Endothelial cell (in vitro differentiated cells): ENCODE data around the gene TRIM50. TPM values are rescaled to one million over a fixed set of nuclear protein-coding genes. Genes with fewer than 3 reads are reported as not detected.
"Not testable (repeated sequence)": the region's sequence is repeated elsewhere in the genome, so short reads cannot be mapped to it uniquely, and the experiment has no call there.

ENCODE experiments used
- DNase-seq: peaks from one replicate; pipeline ENCODE4 v3.0.0; 2021; ENCODE audit warnings: low spot score
- H3K27ac Mint-ChIP-seq: one replicate; pipeline ENCODE4 v1.8.0; 2021; ENCODE audit warnings: mixed read lengths, inconsistent platforms; ENCODE audit not compliant: unreplicated experiment
- H3K27me3 Mint-ChIP-seq: one replicate; pipeline ENCODE4 v1.8.0; 2021; ENCODE audit warnings: mild to moderate bottlenecking, moderate library complexity, mixed read lengths, inconsistent platforms; ENCODE audit not compliant: unreplicated experiment
- H3K36me3 Mint-ChIP-seq: one replicate; pipeline ENCODE4 v1.8.0; 2021; ENCODE audit warnings: mild to moderate bottlenecking, low read depth, mixed read lengths, inconsistent platforms; ENCODE audit not compliant: unreplicated experiment
- H3K4me1 Mint-ChIP-seq: one replicate; pipeline ENCODE4 v1.8.0; 2021; ENCODE audit warnings: mild to moderate bottlenecking, mixed read lengths, inconsistent platforms; ENCODE audit not compliant: unreplicated experiment
- H3K4me3 Mint-ChIP-seq: one replicate; pipeline ENCODE4 v1.8.0; 2021; ENCODE audit warnings: mild to moderate bottlenecking, mixed read lengths, inconsistent platforms; ENCODE audit not compliant: unreplicated experiment
- H3K9me3 Mint-ChIP-seq: one replicate; pipeline ENCODE4 v1.8.0; 2021; ENCODE audit warnings: mixed read lengths, inconsistent platforms; ENCODE audit not compliant: unreplicated experiment
- long read RNA-seq: library from polyadenylated mRNA; unstranded; transcript quantifications from one replicate; pipeline ENCODE4 v2.0.0, GENCODE V29; 2020; ENCODE audit not compliant: unreplicated experiment
- total RNA-seq: library from RNA; stranded (reverse); fragmentation: NEBNext Ultra II Directional; extraction: Animal tissue kit (Norgen Biotek cat#: 25700); gene quantifications from one replicate; pipeline ENCODE4 v1.2.1, GENCODE V29; 2021; ENCODE audit not compliant: unreplicated experiment
- TF ChIP-seq, protein P1 (sequence below): fragments of 200-600 bp; sonication (generic); IDR thresholded peaks from one replicate; pipeline ENCODE4 v1.5.0; 2021; ENCODE audit warnings: antibody characterized with exemption; ENCODE audit not compliant: unreplicated experiment

TRIM50 gene
- 0.54 TPM for total RNA-seq
- long read RNA-seq: 0 reads

DNA sequence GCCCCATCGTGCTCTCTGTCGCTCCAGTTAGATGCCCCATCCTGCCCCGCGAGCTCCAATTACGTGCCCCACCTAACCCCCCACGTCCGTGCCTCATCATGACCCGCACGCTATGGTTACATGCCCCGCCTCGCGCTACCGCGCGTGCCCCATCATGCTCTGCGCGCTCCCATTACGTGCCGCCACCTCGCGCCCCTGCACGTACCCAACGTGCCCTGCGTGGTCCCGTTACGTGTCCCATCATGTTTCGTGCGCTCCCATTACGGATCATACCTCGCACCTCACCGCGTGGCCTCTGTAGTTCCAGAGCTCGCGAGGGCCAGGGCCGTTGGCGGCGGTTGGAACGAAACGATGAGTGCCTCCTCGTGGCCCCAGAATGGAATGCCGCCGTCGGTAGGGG, at the start of gene TRIM50, which contains the start of gene FKBP6:
TSS of gene TRIM50 (minus strand) at position 161 of the 400 bp plus-strand sequence. CDS start 3,295 bp downstream, outside the sequence.
TSS of gene FKBP6 (plus strand) at position 240 of the 400 bp plus-strand sequence. CDS start 268 bp downstream, outside the sequence.
- not testable (repeated sequence) for H3K9me3 Mint-ChIP-seq, H3K4me3 Mint-ChIP-seq, H3K27me3 Mint-ChIP-seq, H3K27ac Mint-ChIP-seq, DNase-seq, H3K36me3 Mint-ChIP-seq
- H3K4me1 Mint-ChIP-seq: peaks cover 14% of the 10 kb centered on the region

DNA sequence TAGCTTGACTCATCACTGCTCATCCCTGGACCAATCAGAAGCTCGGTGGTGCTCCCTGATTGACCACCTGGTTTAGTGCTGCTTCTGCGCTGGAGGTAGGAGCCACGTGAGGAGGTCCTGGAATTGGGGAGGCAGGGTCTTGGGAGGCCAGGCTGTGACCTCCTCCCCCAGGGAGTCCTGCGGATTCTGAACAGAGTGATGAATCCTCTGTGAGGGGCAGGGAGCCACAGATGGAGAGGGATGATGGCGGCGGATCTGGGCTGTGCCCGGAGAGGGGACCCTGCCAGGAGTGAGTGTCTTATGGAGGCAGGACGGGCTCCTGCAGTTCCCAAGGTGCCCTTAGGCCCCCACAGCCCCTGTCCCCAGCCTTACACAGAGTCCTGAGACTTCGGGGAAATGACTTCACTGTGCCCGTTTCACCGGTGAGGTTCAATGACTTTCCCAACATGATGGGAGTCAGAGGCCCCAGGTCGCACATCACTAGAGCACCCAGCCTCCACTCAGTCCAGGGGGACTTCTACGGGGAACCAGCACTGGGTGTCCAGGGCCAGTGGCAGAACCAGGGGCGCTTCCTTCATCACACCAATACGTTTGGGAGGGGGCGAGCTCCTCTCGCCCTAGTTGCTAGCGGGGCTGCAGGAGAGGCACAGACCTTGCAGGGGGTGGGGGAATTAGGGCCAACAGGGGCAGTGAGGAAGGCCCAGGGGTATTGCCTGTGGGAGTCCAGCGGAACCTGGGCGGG, 49.0 kb upstream of the TRIM50 start:
- H3K36me3 Mint-ChIP-seq: no peaks in the 10 kb centered on the region
- no peaks in the 10 kb centered on the region for H3K4me1 Mint-ChIP-seq
- H3K27me3 Mint-ChIP-seq: peaks cover 1% of the 10 kb centered on the region
- TF ChIP-seq, protein P1, sequence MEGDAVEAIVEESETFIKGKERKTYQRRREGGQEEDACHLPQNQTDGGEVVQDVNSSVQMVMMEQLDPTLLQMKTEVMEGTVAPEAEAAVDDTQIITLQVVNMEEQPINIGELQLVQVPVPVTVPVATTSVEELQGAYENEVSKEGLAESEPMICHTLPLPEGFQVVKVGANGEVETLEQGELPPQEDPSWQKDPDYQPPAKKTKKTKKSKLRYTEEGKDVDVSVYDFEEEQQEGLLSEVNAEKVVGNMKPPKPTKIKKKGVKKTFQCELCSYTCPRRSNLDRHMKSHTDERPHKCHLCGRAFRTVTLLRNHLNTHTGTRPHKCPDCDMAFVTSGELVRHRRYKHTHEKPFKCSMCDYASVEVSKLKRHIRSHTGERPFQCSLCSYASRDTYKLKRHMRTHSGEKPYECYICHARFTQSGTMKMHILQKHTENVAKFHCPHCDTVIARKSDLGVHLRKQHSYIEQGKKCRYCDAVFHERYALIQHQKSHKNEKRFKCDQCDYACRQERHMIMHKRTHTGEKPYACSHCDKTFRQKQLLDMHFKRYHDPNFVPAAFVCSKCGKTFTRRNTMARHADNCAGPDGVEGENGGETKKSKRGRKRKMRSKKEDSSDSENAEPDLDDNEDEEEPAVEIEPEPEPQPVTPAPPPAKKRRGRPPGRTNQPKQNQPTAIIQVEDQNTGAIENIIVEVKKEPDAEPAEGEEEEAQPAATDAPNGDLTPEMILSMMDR: no peak
- H3K27ac Mint-ChIP-seq: no peak overlapping the region
- H3K9me3 Mint-ChIP-seq: no peaks in the 10 kb centered on the region
- no peak for DNase-seq
- H3K4me3 Mint-ChIP-seq: no peak overlapping the region

GRCh38 chr7:73376262-73376661, 48.4 kb upstream of the TRIM50 start:
- not testable (repeated sequence) for H3K36me3 Mint-ChIP-seq, H3K9me3 Mint-ChIP-seq, H3K4me1 Mint-ChIP-seq, DNase-seq, H3K4me3 Mint-ChIP-seq, H3K27me3 Mint-ChIP-seq, H3K27ac Mint-ChIP-seq

GRCh38 chr7:73373741-73374140, 45.9 kb upstream of the TRIM50 start:
- Mint-ChIP-seq H3K4me3 (no peak overlapping the region), H3K36me3 (no peaks in the 10 kb centered on the region), H3K9me3 (no peaks in the 10 kb centered on the region), H3K4me1 (no peaks in the 10 kb centered on the region), H3K27me3 (peaks cover 1% of the 10 kb centered on the region), H3K27ac (no peak overlapping the region)
- TF ChIP-seq, protein P1: no peak
- no peak for DNase-seq

DNA sequence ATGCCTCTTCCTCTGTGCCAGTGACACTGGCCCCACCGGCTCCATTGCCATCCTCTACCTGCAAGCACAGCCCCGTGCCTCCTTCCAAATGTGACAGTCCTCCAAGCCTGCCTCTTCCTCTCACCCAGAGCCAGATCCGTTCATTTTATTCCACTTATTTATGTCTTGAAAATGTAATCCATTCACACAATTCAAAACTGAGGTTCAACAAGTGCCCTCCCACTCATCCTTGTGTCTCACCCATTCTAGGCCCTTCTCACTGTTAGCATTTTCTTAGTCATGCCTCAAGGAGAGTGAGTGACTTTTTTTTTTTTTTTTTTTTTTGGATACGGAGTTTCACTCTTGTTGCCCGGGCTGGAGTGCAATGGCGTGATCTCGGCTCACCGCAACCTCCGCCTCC, 41.7 kb upstream of the TRIM50 start:
- no peaks in the 10 kb centered on the region for H3K36me3 Mint-ChIP-seq
- no peaks in the 10 kb centered on the region for H3K9me3 Mint-ChIP-seq
- no peak overlapping the region for H3K27ac Mint-ChIP-seq
- peaks cover 1% of the 10 kb centered on the region for H3K27me3 Mint-ChIP-seq
- no peak for DNase-seq
- no peak overlapping the region for H3K4me3 Mint-ChIP-seq
- no peaks in the 10 kb centered on the region for H3K4me1 Mint-ChIP-seq
- TF ChIP-seq, protein P1: no peak

DNA sequence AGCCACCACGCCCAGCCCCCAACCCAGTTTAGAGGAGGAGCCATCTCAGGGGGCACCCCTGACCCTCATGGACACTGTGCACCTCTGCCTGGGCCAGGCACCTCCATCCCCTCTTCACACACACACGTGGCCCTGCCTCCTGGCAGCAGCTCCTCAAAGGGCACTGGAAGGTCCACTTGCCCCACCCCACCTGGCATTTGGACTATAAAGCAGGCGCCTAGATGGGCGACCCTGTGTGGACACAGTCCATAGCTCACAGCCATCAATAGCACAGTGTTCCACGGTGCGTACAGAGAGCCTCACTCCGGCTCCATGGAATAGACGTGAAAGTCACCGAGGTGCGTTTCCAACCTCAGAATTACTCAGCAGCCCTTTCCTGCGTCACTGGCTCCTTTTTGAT, 41.1 kb upstream of the TRIM50 start:
- no peak for DNase-seq

More for the DNA sequence above, 41.1 kb upstream of the TRIM50 start:
- Mint-ChIP-seq H3K27me3 (peaks cover 1% of the 10 kb centered on the region), H3K27ac (no peak overlapping the region), H3K4me3 (no peak overlapping the region), H3K9me3 (no peaks in the 10 kb centered on the region), H3K36me3 (no peaks in the 10 kb centered on the region), H3K4me1 (no peaks in the 10 kb centered on the region)
- TF ChIP-seq, protein P1: no peak
